Adrenal gland (tissue), 5 donors: ENCODE measurements around the gene ATG16L1.

Source experiments
- CTCF ChIP-seq, 6 experiments: fragments of 450-650 bp in 4 of 6; fragments of 200-600 bp in 2 of 6; sonication (generic) in 1 of 6; IDR thresholded peaks; 1 replicate in 5 of 6; 2 replicates in 1 of 6; pipeline versions ENCODE4 v1.5.1 to v1.8.0; 2016 to 2021; ENCODE audit warnings: antibody characterized with exemption in 6 of 6, mild to moderate bottlenecking in 2 of 6, moderate library complexity in 1 of 6
- POLR2A ChIP-seq, 2 donors: fragments of 450-650 bp; IDR thresholded peaks; one replicate each; pipeline ENCODE4 v1.6.1; 2017; ENCODE audit warnings: antibody characterized with exemption in 2 of 2, mild to moderate bottlenecking in 2 of 2, moderate library complexity in 1 of 2
- donor health status: DM: no; HTN: no; CAD: no.

GRCh38 chr2:233270366-233270765 lies 18.9 kb downstream of the ATG16L1 start:
- TF ChIP-seq CTCF (IDR thresholded peaks at IDR 0.05) (no peak), POLR2A (IDR thresholded peaks at IDR 0.05) (no peak)
